Measurements from ENCODE around the gene CLDN1. TPM values are rescaled to one million over a fixed set of nuclear protein-coding genes. Genes with fewer than 3 reads are reported as not detected.

The CLDN1 gene
- total RNA-seq, 2 donors from 2014 or later: 8.7 to 10.2 TPM

- no peaks in the 10 kb centered on the region for H3K4me1 Mint-ChIP-seq
- H3K27me3 Mint-ChIP-seq (ENCODE audit: insufficient read depth): no peaks in the 10 kb centered on the region
- Histone ChIP-seq H3K36me3 (ENCODE audit: control insufficient read depth, insufficient read depth, low read length) (no peaks in the 10 kb centered on the region), H3K27ac (ENCODE audit: low read depth, low read length) (no peak overlapping the region), H3K27me3 (ENCODE audit: control insufficient read depth, insufficient read depth, low read length, poor library complexity, severe bottlenecking) (no peaks in the 10 kb centered on the region), H3K4me3 (ENCODE audit: low read length) (no peak overlapping the region), H3K4me1 (ENCODE audit: control insufficient read depth, insufficient read depth, low read length) (no peaks in the 10 kb centered on the region), H3K9ac (ENCODE audit: extremely low read depth, low read length, poor library complexity, severe bottlenecking) (no peak overlapping the region), H3K9me3 (ENCODE audit: control insufficient read depth, low read length) (no peaks in the 10 kb centered on the region)
- no peak overlapping the region for H3K27ac Mint-ChIP-seq
- no peak for TF ChIP-seq CTCF (conservative IDR thresholded peaks at IDR 0.05)
- peaks cover 7% of the 10 kb centered on the region for H3K9me3 Mint-ChIP-seq
- no peak for DNase-seq
- H3K36me3 Mint-ChIP-seq (ENCODE audit: low read depth): no peaks in the 10 kb centered on the region
- no peak overlapping the region for H3K4me3 Mint-ChIP-seq
Measured at GRCh38 chr3:190338717-190339116, 16.5 kb upstream of the CLDN1 start.

- H3K4me1 ChIP-seq (ENCODE audit: control insufficient read depth, insufficient read depth, low read length): no peaks in the 10 kb centered on the region
- H3K4me3 Mint-ChIP-seq: no peak overlapping the region
- H3K9ac ChIP-seq (ENCODE audit: extremely low read depth, low read length, poor library complexity, severe bottlenecking): no peak overlapping the region
- H3K27ac ChIP-seq (ENCODE audit: low read depth, low read length): no peak overlapping the region
- 87 to 100% methylated on average over 1 to 5 of the region's 5 CpGs for WGBS, 2 experiments (ENCODE audit: insufficient coverage in 1 of 2, insufficient read length in 1 of 2)
- H3K9me3 ChIP-seq (ENCODE audit: control insufficient read depth, low read length): no peaks in the 10 kb centered on the region
- H3K27ac Mint-ChIP-seq: no peak overlapping the region
- no peaks in the 10 kb centered on the region for H3K36me3 Mint-ChIP-seq (ENCODE audit: low read depth)
- H3K4me1 Mint-ChIP-seq: no peaks in the 10 kb centered on the region
- TF ChIP-seq CTCF (conservative IDR thresholded peaks at IDR 0.05): no peak
- no peaks in the 10 kb centered on the region for H3K27me3 ChIP-seq (ENCODE audit: control insufficient read depth, insufficient read depth, low read length, poor library complexity, severe bottlenecking)
- H3K36me3 ChIP-seq (ENCODE audit: control insufficient read depth, insufficient read depth, low read length): no peaks in the 10 kb centered on the region
- no peak overlapping the region for H3K4me3 ChIP-seq (ENCODE audit: low read length)
- no peak for DNase-seq
- H3K27me3 Mint-ChIP-seq (ENCODE audit: insufficient read depth): no peaks in the 10 kb centered on the region
- peaks cover 7% of the 10 kb centered on the region for H3K9me3 Mint-ChIP-seq
Measured at GRCh38 chr3:190337301-190337700, 15.1 kb upstream of the CLDN1 start.

GRCh38 chr3:190336516-190337189, 14.4 kb upstream of the CLDN1 start:
- H3K4me3 Mint-ChIP-seq: no peak overlapping the region
- Histone ChIP-seq H3K9ac (ENCODE audit: extremely low read depth, low read length, poor library complexity, severe bottlenecking) (no peak overlapping the region), H3K9me3 (ENCODE audit: control insufficient read depth, low read length) (no peaks in the 10 kb centered on the region), H3K4me1 (ENCODE audit: control insufficient read depth, insufficient read depth, low read length) (no peaks in the 10 kb centered on the region), H3K27me3 (ENCODE audit: control insufficient read depth, insufficient read depth, low read length, poor library complexity, severe bottlenecking) (no peaks in the 10 kb centered on the region), H3K4me3 (ENCODE audit: low read length) (no peak overlapping the region), H3K36me3 (ENCODE audit: control insufficient read depth, insufficient read depth, low read length) (no peaks in the 10 kb centered on the region), H3K27ac (ENCODE audit: low read depth, low read length) (no peak overlapping the region)
- no peaks in the 10 kb centered on the region for H3K4me1 Mint-ChIP-seq
- no peak for DNase-seq
- no peak overlapping the region for H3K27ac Mint-ChIP-seq
- 94 to 100% methylated on average over 1 to 3 of the region's 3 CpGs for WGBS, 2 experiments (ENCODE audit: insufficient coverage in 1 of 2, insufficient read length in 1 of 2)
- H3K36me3 Mint-ChIP-seq (ENCODE audit: low read depth): no peaks in the 10 kb centered on the region
- H3K9me3 Mint-ChIP-seq: peaks cover 7% of the 10 kb centered on the region
- no peak for TF ChIP-seq CTCF (conservative IDR thresholded peaks at IDR 0.05)
- no peaks in the 10 kb centered on the region for H3K27me3 Mint-ChIP-seq (ENCODE audit: insufficient read depth)
